ENCODE data around the gene LINGO3. TPM values are rescaled to one million over a fixed set of nuclear protein-coding genes. Genes with fewer than 3 reads are reported as not detected.

LINGO3 gene
- total RNA-seq, 1 experiment from 2014 or later: 2.0 TPM

GRCh38 chr19:2308114-2308556 is at the start of gene LINGO3 (continued):
- TF ChIP-seq PREB (CRISPR knock-in tag; IDR thresholded peaks at IDR 0.05; ENCODE audit: borderline replicate concordance) (no peak), ZNF317 (CRISPR knock-in tag; IDR thresholded peaks at IDR 0.05; ENCODE audit: borderline replicate concordance, low read depth) (no peak), ZNF232 (CRISPR knock-in tag; IDR thresholded peaks at IDR 0.05) (no peak), MXD4 (CRISPR knock-in tag; IDR thresholded peaks at IDR 0.05; ENCODE audit: borderline replicate concordance) (no peak), JAZF1 (CRISPR knock-in tag; IDR thresholded peaks at IDR 0.05) (no peak), GABPB1 (CRISPR knock-in tag; IDR thresholded peaks at IDR 0.05) (no peak), KAT7 (CRISPR knock-in tag; IDR thresholded peaks at IDR 0.05; ENCODE audit: borderline replicate concordance) (no peak), CREB1 (CRISPR knock-in tag; IDR thresholded peaks at IDR 0.05) (0 out of 2 replicates have a peak, but pooled peaks have one; percentile 39), MAX (CRISPR knock-in tag; IDR thresholded peaks at IDR 0.05) (peak; percentile 91), ELF4 (CRISPR knock-in tag; IDR thresholded peaks at IDR 0.05; ENCODE audit: low read depth) (no peak), STAT6 (CRISPR knock-in tag; conservative IDR thresholded peaks at IDR 0.05; ENCODE audit: low read depth) (no peak), ESRRA (CRISPR knock-in tag; IDR thresholded peaks at IDR 0.05; ENCODE audit: borderline replicate concordance) (no peak), ATF2 (CRISPR knock-in tag; IDR thresholded peaks at IDR 0.05; ENCODE audit: borderline replicate concordance, low read depth) (no peak), IRF1 (CRISPR knock-in tag; IDR thresholded peaks at IDR 0.05) (peak; percentile 49; the same call in 1 of the 2 replicates), PRDM15 (CRISPR knock-in tag; IDR thresholded peaks at IDR 0.05) (0 out of 2 replicates have a peak, but pooled peaks have one; percentile 18), NFATC4 (CRISPR knock-in tag; IDR thresholded peaks at IDR 0.05) (no peak), E2F1 (CRISPR knock-in tag; IDR thresholded peaks at IDR 0.05) (no peak), RORB (CRISPR knock-in tag; IDR thresholded peaks at IDR 0.05) (no peak), CTCF (IDR thresholded peaks at IDR 0.05) (no peak), ERG (CRISPR knock-in tag; IDR thresholded peaks at IDR 0.05) (no peak)
